22Rv1 (cell line): ENCODE results near the gene DOC2B.
"Not testable (repeated sequence)": the region's sequence is repeated elsewhere in the genome, so short reads cannot be mapped to it uniquely, and the experiment has no call there.

Source experiments
- H3K27ac ChIP-seq: fragments of 450-650 bp; 2 replicates; pipeline ENCODE4 v1.5.1; 2017
- CTCF ChIP-seq: fragments of 450-650 bp; IDR thresholded peaks from 2 replicates; pipeline ENCODE4 v1.5.1; 2017; ENCODE audit warnings: mild to moderate bottlenecking
- ZFX ChIP-seq: fragments of 450-650 bp; IDR thresholded peaks from 2 replicates; pipeline ENCODE4 v1.6.1; 2017; ENCODE audit warnings: antibody characterized with exemption, borderline replicate concordance

Gene DOC2B

GRCh38 chr17:199806-200545 lies 18.5 kb upstream of the DOC2B start:
- H3K27ac ChIP-seq = no peak overlapping the region
- TF ChIP-seq ZFX (no peak), CTCF (no peak)

GRCh38 chr17:199191-199604 lies 17.7 kb upstream of the DOC2B start:
- TF ChIP-seq ZFX (no peak), CTCF (no peak)
- no peak overlapping the region for H3K27ac ChIP-seq

GRCh38 chr17:198225-198624 lies 16.8 kb upstream of the DOC2B start:
- not testable (repeated sequence) for H3K27ac ChIP-seq

- TF ChIP-seq ZFX (no peak), CTCF (no peak)
- H3K27ac ChIP-seq = no peak overlapping the region
Observed at GRCh38 chr17:197352-197751, 15.9 kb upstream of the DOC2B start.

GRCh38 chr17:194828-195602 lies 13.6 kb upstream of the DOC2B start:
- no peak overlapping the region for H3K27ac ChIP-seq
- TF ChIP-seq ZFX (no peak), CTCF (no peak)

GRCh38 chr17:193841-194806 lies 12.7 kb upstream of the DOC2B start:
- no peak overlapping the region for H3K27ac ChIP-seq
- TF ChIP-seq CTCF (no peak), ZFX (no peak)

- no peak overlapping the region for H3K27ac ChIP-seq
Observed at GRCh38 chr17:193426-193810, 12.0 kb upstream of the DOC2B start.

More at GRCh38 chr17:193426-193810, 12.0 kb upstream of the DOC2B start:
- TF ChIP-seq ZFX (no peak), CTCF (no peak)
